IMR-90 (cell line): ENCODE data around the gene SNX6. TPM values are rescaled to one million over a fixed set of nuclear protein-coding genes. Genes with fewer than 3 reads are reported as not detected.

Experiments used
- ATAC-seq: fragments of 200-7000 bp; cut with Tn5 transposase; 2 replicates; pipeline ENCODE4 v1.9.1; 2020; ENCODE audit warnings: low read depth, mild to moderate bottlenecking, moderate library complexity
- BruUV-seq: library from RNA; stranded (reverse); fragments of 400-500 nt; replicated peaks from 2 replicates; lab custom pipeline; 2021; lab: Mats Ljungman, UMichigan
- CTCF ChIA-PET: fragments of 300-600 bp; formaldehyde crosslinking; extraction: SDS; loops from one replicate; lab custom pipeline; 2021; ENCODE audit warnings: antibody characterized with exemption; lab: Yijun Ruan, JAX
- POLR2A ChIA-PET: fragments of 300-600 bp; sonication (Branson Sonifier 250); formaldehyde crosslinking; loops from one replicate; lab custom pipeline; 2022; ENCODE audit warnings: antibody characterized with exemption; ENCODE audit not compliant: unreplicated experiment; lab: Charles Lee
- DNase-seq: peaks from one replicate; pipeline ENCODE4 v3.0.0; 2013
- H2AFZ ChIP-seq: replicated peaks from 2 replicates; pipeline ENCODE3; 2013; ENCODE audit warnings: low read length, mild to moderate bottlenecking; ENCODE audit not compliant: poor library complexity
- H2AK5ac ChIP-seq: 2 replicates; pipeline ENCODE4 v1.6.1; 2013; ENCODE audit warnings: low read depth, low read length, inconsistent platforms
- H2AK9ac ChIP-seq: replicated peaks from 2 replicates; pipeline ENCODE3; 2013; ENCODE audit warnings: mild to moderate bottlenecking, low read depth, low read length, moderate library complexity; ENCODE audit not compliant: poor library complexity
- H2BK120ac ChIP-seq: 2 replicates; pipeline ENCODE4 v1.6.1; 2013; ENCODE audit warnings: low read depth, low read length, inconsistent platforms
- H2BK15ac ChIP-seq: 3 replicates; pipeline ENCODE4 v1.6.1; 2013; ENCODE audit warnings: low read depth, low read length, inconsistent platforms
- H2BK20ac ChIP-seq: 2 replicates; pipeline ENCODE4 v1.6.1; 2013; ENCODE audit warnings: low read depth, mild to moderate bottlenecking, inconsistent platforms, low read length, moderate library complexity
- H2BK5ac ChIP-seq: 2 replicates; pipeline ENCODE4 v1.6.1; 2013; ENCODE audit warnings: mild to moderate bottlenecking, low read depth, low read length, inconsistent platforms; ENCODE audit not compliant: poor library complexity, severe bottlenecking
- H3K14ac ChIP-seq: replicated peaks from 2 replicates; pipeline ENCODE4 v1.6.1; 2013; ENCODE audit warnings: low read depth, low read length, inconsistent platforms
- H3K18ac ChIP-seq: 2 replicates; pipeline ENCODE4 v1.6.1; 2013; ENCODE audit warnings: low read depth, low read length, control low read depth
- H3K23ac ChIP-seq: 2 replicates; pipeline ENCODE4 v1.6.1; 2013; ENCODE audit warnings: low read depth, low read length, inconsistent platforms
- H3K27ac ChIP-seq: 2 replicates; pipeline ENCODE4 v1.5.1; 2013; ENCODE audit warnings: mild to moderate bottlenecking, control low read depth, low read length; ENCODE audit not compliant: insufficient read depth
- H3K27me3 ChIP-seq: 2 replicates; pipeline ENCODE4 v1.6.1; 2013; ENCODE audit warnings: low read length; ENCODE audit not compliant: control insufficient read depth, insufficient read depth
- H3K36me3 ChIP-seq: 2 replicates; pipeline ENCODE4 v1.6.1; 2013; ENCODE audit warnings: low read length, mixed read lengths; ENCODE audit not compliant: control insufficient read depth, insufficient read depth
- H3K4ac ChIP-seq: 2 replicates; pipeline ENCODE4 v1.6.1; 2013; ENCODE audit warnings: low read depth, low read length, inconsistent platforms
- H3K4me1 ChIP-seq: 2 replicates; pipeline ENCODE4 v1.6.1; 2013; ENCODE audit warnings: low read length, mixed read lengths; ENCODE audit not compliant: control insufficient read depth, insufficient read depth
- H3K4me2 ChIP-seq: 2 replicates; pipeline ENCODE4 v1.6.1; 2013; ENCODE audit warnings: low read depth, mild to moderate bottlenecking, control low read depth, low read length, moderate library complexity
- H3K4me3 ChIP-seq: 2 replicates; pipeline ENCODE4 v1.5.1; 2013; ENCODE audit warnings: low read depth, mild to moderate bottlenecking, control low read depth, low read length, moderate library complexity; ENCODE audit not compliant: insufficient read depth
- H3K56ac ChIP-seq: 2 replicates; pipeline ENCODE4 v1.6.1; 2013; ENCODE audit warnings: low read length, inconsistent platforms; ENCODE audit not compliant: insufficient read depth; ENCODE audit errors: extremely low read depth
- H3K79me1 ChIP-seq, 2 experiments: 2 replicates each; pipeline ENCODE4 v1.6.1; 2013; ENCODE audit warnings: low read length in 2 of 2, inconsistent platforms in 1 of 2, low read depth in 1 of 2
- H3K9ac ChIP-seq: 2 replicates; pipeline ENCODE4 v1.6.1; 2013; ENCODE audit warnings: low read depth, low read length, control low read depth
- H3K9me1 ChIP-seq: 2 replicates; pipeline ENCODE4 v1.6.1; 2013; ENCODE audit warnings: low read length, inconsistent platforms; ENCODE audit not compliant: insufficient read depth
- H3K9me3 ChIP-seq: 2 replicates; pipeline ENCODE4 v1.6.1; 2013; ENCODE audit warnings: low read length; ENCODE audit not compliant: control insufficient read depth, insufficient read depth
- H4K20me1 ChIP-seq: 2 replicates; pipeline ENCODE4 v1.6.1; 2013; ENCODE audit warnings: low read length, inconsistent platforms; ENCODE audit not compliant: insufficient read depth
- H4K5ac ChIP-seq: 2 replicates; pipeline ENCODE4 v1.6.1; 2013; ENCODE audit warnings: mild to moderate bottlenecking, low read depth, low read length, control low read depth
- H4K8ac ChIP-seq, 2 experiments: 2 replicates each; pipeline ENCODE4 v1.6.1; 2013; ENCODE audit warnings: low read depth in 2 of 2, low read length in 2 of 2, control low read depth in 1 of 2, inconsistent platforms in 1 of 2
- H4K91ac ChIP-seq: 2 replicates; pipeline ENCODE4 v1.6.1; 2013; ENCODE audit warnings: low read depth, low read length, inconsistent platforms; ENCODE audit not compliant: insufficient read depth
- BHLHE40 ChIP-seq: fragments of 150-350 bp; IDR thresholded peaks from 2 replicates; pipeline ENCODE4 v1.6.1; 2016; ENCODE audit warnings: mild to moderate bottlenecking, low read depth, low read length
- CEBPB ChIP-seq: IDR thresholded peaks from 2 replicates; pipeline ENCODE4 v1.6.1; 2012; ENCODE audit warnings: low read depth, low read length, improper control_type of control experiment
- CHD1 ChIP-seq: IDR thresholded peaks from 2 replicates; pipeline ENCODE4 v1.6.1; 2012; ENCODE audit warnings: low read depth, low read length, improper control_type of control experiment
- ELK1 ChIP-seq: fragments of 150-350 bp; IDR thresholded peaks from 2 replicates; pipeline ENCODE4 v1.6.1; 2016; ENCODE audit warnings: low read depth, mild to moderate bottlenecking, low read length, moderate library complexity, borderline replicate concordance
- FOS ChIP-seq: fragments of 150-350 bp; IDR thresholded peaks from 2 replicates; pipeline ENCODE4 v1.6.1; 2016; ENCODE audit warnings: low read depth, low read length
- MAFK ChIP-seq: IDR thresholded peaks from 2 replicates; pipeline ENCODE4 v1.6.1; 2012; ENCODE audit warnings: low read depth, low read length, improper control_type of control experiment
- MAZ ChIP-seq: IDR thresholded peaks from 2 replicates; pipeline ENCODE4 v1.6.1; 2012; ENCODE audit warnings: low read depth, mild to moderate bottlenecking, low read length, improper control_type of control experiment, moderate library complexity, borderline replicate concordance
- NFE2L2 ChIP-seq: fragments of 150-350 bp; IDR thresholded peaks from 2 replicates; pipeline ENCODE4 v1.6.1; 2016; ENCODE audit warnings: low read depth, mild to moderate bottlenecking, low read length
- POLR2A ChIP-seq: IDR thresholded peaks from 2 replicates; pipeline ENCODE4 v1.6.1; 2012; ENCODE audit warnings: mild to moderate bottlenecking, low read depth, low read length
- RAD21 ChIP-seq: IDR thresholded peaks from 2 replicates; pipeline ENCODE4 v1.6.1; 2012; ENCODE audit warnings: low read length, improper control_type of control experiment
- RCOR1 ChIP-seq: IDR thresholded peaks from 2 replicates; pipeline ENCODE4 v1.6.1; 2012; ENCODE audit warnings: mild to moderate bottlenecking, low read length, improper control_type of control experiment; ENCODE audit not compliant: insufficient replicate concordance
- RFX5 ChIP-seq: IDR thresholded peaks from 2 replicates; pipeline ENCODE4 v1.8.0; 2012; ENCODE audit warnings: low read depth, mild to moderate bottlenecking, low read length, moderate library complexity
- WGBS, 2 experiments: methylation state at CpG; one replicate each; pipeline versions ENCODE4 v1.1.5 to v1.1.7; 2013; ENCODE audit warnings: missing lambda C conversion rate in 2 of 2; ENCODE audit not compliant: insufficient read length in 1 of 2; ENCODE audit errors: extremely low coverage in 2 of 2; 5-methylcytosine and 5-hydroxymethylcytosine counted together
- dilution Hi-C: fragments of 300-500 bp; cut with HindIII; formaldehyde crosslinking; loops from one replicate; pipeline ENCODE4 v1.14.3; 2018; ENCODE audit warnings: low sequenced_read_pairs; ENCODE audit not compliant: unreplicated experiment
- in situ Hi-C: fragments of 300-500 bp; cut with MboI; formaldehyde crosslinking; loops from 3 replicates; pipeline ENCODE4 v1.14.3; 2019; ENCODE audit warnings: low sequenced_read_pairs, inconsistent platforms, mixed read lengths
- intact Hi-C: fragments of 100-400 bp; cut with micrococcal nuclease; formaldehyde crosslinking; loops from 2 replicates; pipeline ENCODE4 v1.10.0; 2022
- polyA plus RNA-seq, 3 experiments: library from polyadenylated mRNA; depleted of rRNA; stranded (reverse); fragments of >200 nt; gene quantifications; 2 replicates each; pipeline ENCODE4 v1.2.3, GENCODE V29; 2012; ENCODE audit warnings: low replicate concordance in 1 of 3
- total RNA-seq: library from RNA; depleted of rRNA; stranded (reverse); fragments of >200 nt; gene quantifications from 2 replicates; pipeline ENCODE4 v1.2.3, GENCODE V29; 2012
- TF ChIP-seq, protein P1 (sequence below): conservative IDR thresholded peaks from 2 replicates; pipeline ENCODE4 v1.5.1; 2012; ENCODE audit warnings: mild to moderate bottlenecking, low read depth, low read length, improper control_type of control experiment
- TF ChIP-seq, protein P2 (sequence below): fragments of 150-350 bp; IDR thresholded peaks from 2 replicates; pipeline ENCODE4 v1.6.1; 2017; ENCODE audit warnings: mild to moderate bottlenecking, antibody characterized with exemption, low read length, low read depth

SNX6 gene
- total and polyA plus RNA-seq, 2 of the 4 experiments (the other 2 are of a cell fraction) = 116 to 127 TPM

DNA sequence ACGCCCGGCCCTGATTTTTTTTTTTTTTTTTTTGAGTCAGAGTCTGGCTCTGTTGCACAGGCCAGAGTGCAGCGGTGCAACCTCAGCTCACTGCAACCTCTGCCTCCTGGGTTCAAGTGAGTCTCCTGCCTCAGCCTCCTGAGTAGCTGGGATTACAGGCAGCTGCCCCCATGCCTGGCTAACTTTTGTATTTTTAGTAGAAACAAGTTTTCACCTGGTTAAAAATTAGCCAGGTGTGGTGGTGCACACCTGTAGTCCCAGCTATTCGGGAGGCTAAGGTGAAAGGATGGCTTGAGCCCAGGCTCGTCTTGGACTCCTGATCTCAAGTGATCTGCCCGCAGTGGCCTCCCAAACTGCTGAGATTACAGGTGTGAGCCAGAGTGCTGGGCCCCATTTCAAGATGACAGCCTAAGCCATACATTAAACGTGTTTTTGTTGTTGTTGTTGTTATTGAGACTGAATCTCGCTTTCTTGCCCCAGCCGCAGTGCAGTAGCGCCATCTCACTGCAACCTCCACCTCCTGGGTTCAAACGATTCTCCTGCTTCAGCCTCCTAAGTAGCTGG is 47.7 kb downstream of the SNX6 start:
- in situ Hi-C loops = no loop called here

More for the DNA sequence above, 47.7 kb downstream of the SNX6 start:
- no peak overlapping the region for H4K8ac ChIP-seq
- H3K9ac ChIP-seq = no peak overlapping the region
- no peak for TF ChIP-seq NFE2L2
- TF ChIP-seq, protein P1, sequence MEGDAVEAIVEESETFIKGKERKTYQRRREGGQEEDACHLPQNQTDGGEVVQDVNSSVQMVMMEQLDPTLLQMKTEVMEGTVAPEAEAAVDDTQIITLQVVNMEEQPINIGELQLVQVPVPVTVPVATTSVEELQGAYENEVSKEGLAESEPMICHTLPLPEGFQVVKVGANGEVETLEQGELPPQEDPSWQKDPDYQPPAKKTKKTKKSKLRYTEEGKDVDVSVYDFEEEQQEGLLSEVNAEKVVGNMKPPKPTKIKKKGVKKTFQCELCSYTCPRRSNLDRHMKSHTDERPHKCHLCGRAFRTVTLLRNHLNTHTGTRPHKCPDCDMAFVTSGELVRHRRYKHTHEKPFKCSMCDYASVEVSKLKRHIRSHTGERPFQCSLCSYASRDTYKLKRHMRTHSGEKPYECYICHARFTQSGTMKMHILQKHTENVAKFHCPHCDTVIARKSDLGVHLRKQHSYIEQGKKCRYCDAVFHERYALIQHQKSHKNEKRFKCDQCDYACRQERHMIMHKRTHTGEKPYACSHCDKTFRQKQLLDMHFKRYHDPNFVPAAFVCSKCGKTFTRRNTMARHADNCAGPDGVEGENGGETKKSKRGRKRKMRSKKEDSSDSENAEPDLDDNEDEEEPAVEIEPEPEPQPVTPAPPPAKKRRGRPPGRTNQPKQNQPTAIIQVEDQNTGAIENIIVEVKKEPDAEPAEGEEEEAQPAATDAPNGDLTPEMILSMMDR = no peak
- TF ChIP-seq RCOR1 = no peak
- TF ChIP-seq CHD1 = no peak
- TF ChIP-seq RAD21 = no peak
- no peak for TF ChIP-seq POLR2A
- TF ChIP-seq FOS = no peak
- TF ChIP-seq CEBPB = no peak
- no peak for TF ChIP-seq ELK1
- no peak for TF ChIP-seq RFX5
- no peak for TF ChIP-seq BHLHE40
- TF ChIP-seq MAZ = no peak
- TF ChIP-seq MAFK = no peak
- TF ChIP-seq, protein P2, sequence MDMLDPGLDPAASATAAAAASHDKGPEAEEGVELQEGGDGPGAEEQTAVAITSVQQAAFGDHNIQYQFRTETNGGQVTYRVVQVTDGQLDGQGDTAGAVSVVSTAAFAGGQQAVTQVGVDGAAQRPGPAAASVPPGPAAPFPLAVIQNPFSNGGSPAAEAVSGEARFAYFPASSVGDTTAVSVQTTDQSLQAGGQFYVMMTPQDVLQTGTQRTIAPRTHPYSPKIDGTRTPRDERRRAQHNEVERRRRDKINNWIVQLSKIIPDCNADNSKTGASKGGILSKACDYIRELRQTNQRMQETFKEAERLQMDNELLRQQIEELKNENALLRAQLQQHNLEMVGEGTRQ = no peak
- BruUV-seq = no TSS peak
- H2AK5ac ChIP-seq = no peak overlapping the region
- H3K27ac ChIP-seq = no peak overlapping the region
- no peaks in the 10 kb centered on the region for H3K4me1 ChIP-seq
- no peak overlapping the region for H4K5ac ChIP-seq
- no peaks in the 10 kb centered on the region for H4K20me1 ChIP-seq
- H2AK9ac ChIP-seq = no peak overlapping the region
- ATAC-seq (no peak), DNase-seq (no peak)
- no peak overlapping the region for H3K14ac ChIP-seq
- H3K4ac ChIP-seq = no peak overlapping the region
- peaks cover 56% of the 10 kb centered on the region for H3K36me3 ChIP-seq
- H2BK5ac ChIP-seq = no peak overlapping the region
- no peak overlapping the region for H2BK15ac ChIP-seq
- H3K4me3 ChIP-seq = no peak overlapping the region
- H3K9me3 ChIP-seq = no peaks in the 10 kb centered on the region
- CTCF ChIA-PET = interaction anchor here (0.6 kb wide), 1 partner anchor 541 kb away, joined by 3 read pairs; no protein-coding TSS in a partner anchor
- peaks cover 2 to 29% of the 10 kb centered on the region in 2 experiments for H3K79me1 ChIP-seq
- H3K9me1 ChIP-seq = no peaks in the 10 kb centered on the region
- no peak overlapping the region for H2AFZ ChIP-seq
- dilution Hi-C loops = no loop called here
- H3K23ac ChIP-seq = no peak overlapping the region
- no peak overlapping the region for H4K91ac ChIP-seq
- no peak overlapping the region for H3K4me2 ChIP-seq
- H3K56ac ChIP-seq = no peak overlapping the region
- no peak overlapping the region for H2BK120ac ChIP-seq
- intact Hi-C loops = no loop called here
- POLR2A ChIA-PET = no interaction called here
- 94% methylated on average over 2 of the region's 11 CpGs; no CpG with 5 or more reads in 1 of the 2 experiments for WGBS, 2 experiments
- H2BK20ac ChIP-seq = no peak overlapping the region
- no peak overlapping the region for H3K18ac ChIP-seq
- no peaks in the 10 kb centered on the region for H3K27me3 ChIP-seq
